HK-2 (cell line): ENCODE results near the gene RALGAPB.

Experiments
- DNase-seq: peaks from one replicate; pipeline ENCODE4 v3.0.0-alpha.2; 2018; ENCODE audit not compliant: unreplicated experiment

RALGAPB gene

DNA sequence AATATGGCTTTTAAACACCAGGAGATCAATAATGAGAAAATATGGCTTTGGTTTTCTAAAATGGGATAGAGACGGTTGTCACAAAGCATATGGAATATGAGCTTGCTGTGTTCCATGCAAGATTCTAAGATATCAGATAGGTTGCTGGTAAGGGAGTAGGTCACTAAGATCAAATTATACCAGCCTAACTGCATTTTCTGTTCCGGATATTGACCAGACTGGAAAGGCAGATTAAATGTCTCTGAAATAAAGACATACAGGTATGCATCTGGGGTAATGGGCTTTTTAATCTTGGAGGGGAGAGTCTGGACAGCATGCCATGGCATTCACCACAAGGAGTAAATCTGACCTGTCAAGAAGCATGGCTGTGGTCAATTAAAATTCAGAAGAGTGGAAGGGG lies 73.1 kb downstream of the RALGAPB start:
- DNase-seq, result no peak

DNA sequence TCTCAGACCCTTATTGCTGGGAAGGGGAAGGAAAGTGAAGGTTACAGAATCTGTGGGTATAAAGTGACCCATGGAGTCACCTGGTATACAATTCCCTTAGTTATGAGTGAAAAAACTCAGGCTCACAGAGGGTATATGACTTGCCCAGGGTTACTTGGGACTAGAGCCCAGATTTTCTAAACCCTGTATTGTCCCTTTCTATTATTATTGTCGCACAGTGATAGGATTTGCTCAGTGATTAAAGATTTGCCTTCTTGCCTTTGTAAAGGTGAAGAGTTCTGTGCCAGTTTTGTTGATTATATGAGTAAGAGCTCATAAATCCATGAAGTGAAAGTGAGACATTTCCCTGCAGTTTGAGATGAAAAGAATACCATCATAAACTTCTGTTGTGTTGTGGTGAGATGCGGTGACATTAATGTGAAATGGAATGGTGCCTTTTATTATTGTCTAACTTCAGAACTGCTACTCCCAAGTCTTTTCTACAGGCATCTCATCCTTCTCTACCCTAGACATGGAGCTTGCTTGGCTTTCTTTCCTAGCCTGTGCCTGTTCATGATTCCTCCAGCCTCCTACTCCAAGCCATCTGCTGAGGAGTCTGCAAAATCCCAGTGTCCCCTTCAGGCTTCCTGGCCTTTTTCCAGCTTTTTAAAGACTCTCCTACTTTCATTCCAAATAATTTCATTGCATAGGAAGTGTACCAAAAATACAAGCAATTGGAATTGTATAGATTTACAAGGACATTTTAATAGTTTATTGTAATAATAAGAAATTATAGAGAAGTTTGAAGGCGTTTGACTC lies 74.8 kb downstream of the RALGAPB start:
- no peak for DNase-seq

DNA sequence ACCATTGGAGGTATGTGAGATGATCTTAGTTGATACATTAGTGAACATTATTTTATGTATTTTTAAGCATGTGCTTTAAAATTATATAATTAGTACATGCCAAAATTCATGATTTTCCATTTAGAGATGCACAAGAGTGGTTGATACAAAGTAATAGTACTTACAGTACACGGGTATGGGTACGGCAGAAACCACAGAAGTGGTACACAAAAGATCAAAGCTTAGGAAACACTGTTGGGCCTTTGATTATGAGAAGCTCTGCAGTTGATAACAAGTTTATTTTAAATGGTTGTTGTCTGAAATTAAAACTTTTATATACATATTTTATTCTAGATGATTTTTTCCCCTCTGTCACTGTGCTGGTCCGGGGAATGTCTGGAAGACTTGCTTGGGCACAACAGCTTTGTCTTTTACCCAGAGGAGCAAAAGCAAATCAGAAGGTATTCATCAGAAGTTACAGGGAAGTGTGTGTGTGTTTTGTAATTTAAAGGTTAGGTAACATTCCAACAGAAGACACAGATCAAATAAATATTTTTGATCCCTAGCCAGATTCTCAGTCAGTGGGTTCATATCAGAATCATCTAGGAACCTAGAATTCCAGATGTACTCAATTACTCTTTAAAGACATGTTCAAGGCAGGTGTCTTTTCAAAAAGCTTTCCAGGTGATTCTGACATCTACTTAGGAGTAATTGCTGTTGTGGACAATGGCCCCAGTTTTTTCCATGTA lies 75.9 kb downstream of the RALGAPB start:
- DNase-seq, result no peak

DNA sequence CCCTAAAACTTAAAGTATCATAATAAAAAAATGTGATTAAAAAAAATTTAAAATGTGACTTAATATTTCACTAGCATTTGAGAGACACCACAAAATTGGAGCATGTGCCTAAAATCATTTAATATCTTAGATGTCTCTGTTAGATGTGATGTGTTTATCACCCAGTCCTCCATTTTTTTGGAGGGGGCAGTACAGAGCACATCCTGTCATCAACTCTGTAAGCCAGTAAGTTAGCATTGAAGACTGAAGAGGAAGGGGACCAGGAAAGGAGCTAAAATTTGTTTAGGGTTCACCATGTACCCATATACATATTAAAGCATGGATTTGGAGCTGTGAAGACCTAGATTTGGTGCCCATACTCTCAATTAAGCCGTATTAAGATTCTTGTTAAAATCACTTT lies 77.6 kb downstream of the RALGAPB start:
- DNase-seq, result no peak

DNA sequence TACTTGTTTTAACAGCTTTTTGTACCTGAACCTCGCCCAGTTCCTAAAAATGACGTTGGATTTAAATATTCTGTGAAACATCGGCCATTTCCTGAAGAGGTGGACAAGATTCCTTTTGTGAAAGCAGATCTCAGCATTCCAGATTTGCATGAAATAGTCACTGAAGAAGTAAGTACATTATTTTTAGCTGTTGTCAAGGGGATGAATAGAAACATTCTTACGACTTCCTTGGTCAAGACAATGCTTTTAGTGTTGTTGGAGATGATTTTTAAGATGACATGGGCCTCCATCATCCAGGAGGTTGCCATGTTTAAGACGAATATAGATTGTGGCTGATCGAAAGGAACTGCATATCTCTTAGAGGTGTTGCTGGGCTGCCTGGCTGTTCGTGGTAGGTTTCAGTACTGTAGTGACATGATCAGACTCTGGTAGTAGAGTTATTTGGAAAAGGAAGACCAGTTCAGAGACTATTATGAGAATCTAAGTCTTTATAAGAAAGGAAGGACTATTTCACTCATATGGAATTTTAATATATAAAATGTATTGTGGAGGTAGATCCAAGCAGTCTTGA lies 78.5 kb downstream of the RALGAPB start:
- no peak for DNase-seq

DNA sequence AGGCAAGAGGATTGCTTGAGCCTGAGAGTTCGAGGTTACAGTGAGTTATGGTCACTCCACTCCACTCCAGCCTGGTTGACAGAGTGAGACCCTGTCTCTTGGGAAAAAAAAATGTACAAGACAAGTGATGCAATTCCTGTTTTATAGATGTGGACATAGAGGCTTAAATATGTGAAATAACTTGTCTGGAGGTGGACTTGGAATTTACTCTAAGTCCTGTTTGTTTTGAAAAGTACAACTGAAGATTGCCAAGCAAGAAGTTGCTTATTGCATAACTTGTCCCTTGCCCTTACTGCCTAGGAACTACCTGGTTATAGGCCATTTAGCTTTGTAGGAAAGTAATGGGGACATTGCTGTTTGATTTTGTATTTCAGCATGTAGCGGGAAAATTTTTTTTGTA lies 82.3 kb downstream of the RALGAPB start:
- no peak for DNase-seq

DNA sequence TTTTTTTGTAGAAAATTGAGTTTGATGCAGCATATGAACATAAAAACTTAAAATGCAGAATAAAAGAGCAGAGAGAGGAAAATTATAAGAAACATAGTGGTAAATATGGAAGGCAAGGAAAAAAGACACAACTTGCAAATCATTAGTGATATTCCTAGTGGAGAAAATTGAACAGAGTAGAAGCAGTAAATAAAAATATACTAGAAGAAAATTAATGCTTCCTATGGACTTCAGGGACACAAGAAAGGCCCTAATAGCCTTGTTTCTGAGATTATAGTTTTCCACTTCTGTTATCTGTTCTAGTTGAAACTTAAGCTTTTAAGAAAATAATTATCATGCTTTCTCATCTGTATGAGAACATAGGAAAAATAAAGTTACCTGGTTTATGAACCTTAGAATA lies 82.8 kb downstream of the RALGAPB start:
- DNase-seq, result no peak

DNA sequence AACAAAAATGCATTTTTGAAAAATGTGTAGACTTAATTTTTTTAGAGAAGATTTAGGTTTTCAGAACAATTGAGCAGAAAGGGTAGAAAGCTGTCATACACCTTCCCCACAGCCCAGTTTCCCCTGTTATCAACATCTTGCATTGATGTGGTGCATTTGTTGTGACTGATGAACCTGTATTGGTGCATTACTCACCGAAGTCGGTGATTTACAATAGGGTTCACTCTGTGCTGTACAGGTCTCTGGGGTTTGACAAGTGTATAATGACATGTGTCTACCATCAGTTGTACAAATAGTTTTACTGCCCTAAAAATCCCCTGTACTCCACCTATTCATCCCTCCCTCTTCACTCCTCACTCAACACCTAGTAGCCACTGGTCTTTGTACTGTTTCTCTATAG lies 84.5 kb downstream of the RALGAPB start:
- DNase-seq, result no peak

DNA sequence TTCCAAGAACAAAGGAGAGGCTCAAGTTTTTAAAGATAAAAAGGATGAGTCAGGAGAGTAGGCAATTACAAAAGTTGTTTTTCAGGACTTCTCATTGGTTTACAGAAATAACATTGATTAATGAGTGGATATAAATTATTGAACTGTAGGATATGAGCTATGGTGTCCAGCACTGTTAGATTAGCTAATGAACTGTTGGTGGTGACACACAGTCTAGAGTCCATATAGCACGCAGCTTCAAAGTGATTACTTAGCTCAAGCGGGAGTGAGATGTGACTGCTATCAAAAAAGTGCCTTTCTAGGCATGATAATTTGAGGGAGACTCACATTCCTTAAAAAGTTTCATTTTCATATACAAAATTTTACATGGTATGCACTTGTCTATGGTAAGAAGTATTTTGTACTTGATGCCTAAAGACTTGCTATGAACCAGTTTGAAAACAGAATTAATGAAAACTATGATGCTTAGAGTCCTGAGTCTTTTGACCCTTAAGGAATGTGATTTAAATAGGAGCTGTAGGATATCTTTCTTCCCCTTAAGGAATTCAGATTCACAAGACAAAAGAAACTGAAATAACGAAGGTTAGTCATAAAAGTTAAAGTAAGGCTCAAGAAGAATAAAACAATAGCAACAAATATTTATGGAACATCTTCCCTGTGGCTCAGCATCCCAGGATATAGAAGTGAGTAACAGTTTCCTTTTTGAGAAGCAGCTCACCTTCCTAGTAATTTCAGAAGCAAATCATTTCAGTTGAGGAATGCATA lies 86.1 kb downstream of the RALGAPB start:
- DNase-seq, result no peak

DNA sequence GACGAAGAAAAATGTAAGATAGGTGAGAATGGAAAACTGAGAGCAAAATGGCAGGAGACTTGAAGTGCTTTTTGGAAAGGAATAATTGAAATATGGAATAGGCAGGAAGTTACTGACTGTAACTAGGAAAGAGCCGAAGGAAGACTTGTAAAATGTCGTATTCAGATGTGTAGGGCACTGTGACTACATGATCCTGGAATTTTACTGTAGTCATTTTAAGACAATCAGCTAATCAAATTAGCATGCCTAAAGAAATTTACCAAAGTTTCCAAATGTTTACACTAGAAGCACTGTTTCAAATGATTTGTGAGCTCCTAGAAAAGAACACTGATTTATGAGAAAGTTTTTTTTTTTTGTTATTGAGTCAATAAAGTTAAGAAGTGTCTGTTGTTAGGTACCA lies 87.1 kb downstream of the RALGAPB start:
- no peak for DNase-seq

DNA sequence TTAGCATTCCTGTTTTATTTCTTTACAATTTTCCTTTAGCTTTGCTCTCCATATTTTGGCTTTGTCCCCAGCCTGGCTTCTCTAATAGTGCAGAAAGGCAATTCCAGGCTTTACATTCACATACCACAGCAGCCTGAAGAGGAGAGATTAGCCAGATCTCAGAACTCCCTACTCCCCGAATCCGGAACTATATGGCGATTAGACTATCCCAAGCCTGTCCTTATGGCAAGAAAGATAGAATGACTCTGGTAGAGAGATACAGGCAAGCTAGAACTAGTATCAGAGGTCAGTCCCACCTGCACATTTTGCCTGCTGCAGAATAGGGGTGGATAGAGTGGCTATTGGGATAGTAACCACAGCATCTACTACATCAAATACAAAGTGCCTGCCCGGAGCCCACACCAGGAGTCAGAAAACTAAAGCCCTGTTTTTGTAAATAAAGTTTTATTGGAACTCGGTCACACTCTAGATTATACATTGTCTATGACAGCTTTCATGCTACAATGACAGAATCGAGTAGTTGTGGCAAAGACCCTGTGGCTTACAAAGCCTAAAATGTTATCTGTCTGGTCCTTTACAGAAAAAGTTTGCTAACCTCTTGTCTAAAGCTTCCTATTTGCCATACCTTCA lies 91.3 kb downstream of the RALGAPB start:
- no peak for DNase-seq

DNA sequence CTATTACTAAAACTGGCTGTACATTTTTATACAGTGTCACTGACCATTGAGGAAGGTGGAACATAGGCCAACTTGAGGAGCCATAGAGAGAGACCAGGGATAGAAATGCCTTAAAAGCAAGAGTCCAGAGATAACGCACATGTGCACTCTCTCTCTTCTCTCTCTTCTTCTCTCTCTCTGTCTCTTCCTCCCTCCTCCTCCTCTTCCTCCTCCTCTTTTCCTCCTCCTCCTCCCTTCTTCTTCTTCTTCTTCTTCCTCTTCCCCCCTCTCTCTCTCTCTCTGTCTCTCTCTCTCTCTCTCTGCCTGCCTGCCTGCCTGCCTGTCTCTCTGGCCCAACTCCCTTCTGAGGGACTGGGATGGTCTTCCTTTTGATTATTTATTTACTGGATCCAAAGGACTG lies 92.0 kb downstream of the RALGAPB start:
- no peak for DNase-seq

DNA sequence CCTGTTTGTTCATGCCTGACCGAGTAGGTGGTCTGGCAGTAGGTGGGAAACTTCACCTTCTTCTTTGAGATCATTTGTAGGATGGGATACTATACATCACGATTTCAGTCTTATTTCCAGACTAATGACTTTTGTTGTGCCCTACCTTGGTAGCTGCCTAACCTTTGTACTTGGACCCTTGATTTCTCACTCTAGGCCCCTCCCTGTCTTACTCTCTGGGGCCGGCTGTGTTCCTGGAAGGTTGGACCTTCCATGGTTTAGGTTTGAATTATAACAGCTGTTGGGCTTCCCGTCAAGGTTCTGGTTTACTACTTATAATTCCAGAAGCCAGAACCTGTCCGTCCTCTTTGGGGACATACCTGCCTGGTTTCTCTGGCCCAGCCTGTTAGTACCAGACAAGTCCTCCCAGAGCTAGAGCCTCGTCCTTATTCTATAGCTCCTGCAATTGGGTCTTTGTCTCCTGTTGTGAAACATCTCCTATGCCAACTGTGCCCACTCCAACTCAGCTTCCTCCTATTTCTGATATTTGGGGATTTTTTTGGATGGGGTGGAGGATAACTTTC lies 93.5 kb downstream of the RALGAPB start:
- DNase-seq, result no peak

DNA sequence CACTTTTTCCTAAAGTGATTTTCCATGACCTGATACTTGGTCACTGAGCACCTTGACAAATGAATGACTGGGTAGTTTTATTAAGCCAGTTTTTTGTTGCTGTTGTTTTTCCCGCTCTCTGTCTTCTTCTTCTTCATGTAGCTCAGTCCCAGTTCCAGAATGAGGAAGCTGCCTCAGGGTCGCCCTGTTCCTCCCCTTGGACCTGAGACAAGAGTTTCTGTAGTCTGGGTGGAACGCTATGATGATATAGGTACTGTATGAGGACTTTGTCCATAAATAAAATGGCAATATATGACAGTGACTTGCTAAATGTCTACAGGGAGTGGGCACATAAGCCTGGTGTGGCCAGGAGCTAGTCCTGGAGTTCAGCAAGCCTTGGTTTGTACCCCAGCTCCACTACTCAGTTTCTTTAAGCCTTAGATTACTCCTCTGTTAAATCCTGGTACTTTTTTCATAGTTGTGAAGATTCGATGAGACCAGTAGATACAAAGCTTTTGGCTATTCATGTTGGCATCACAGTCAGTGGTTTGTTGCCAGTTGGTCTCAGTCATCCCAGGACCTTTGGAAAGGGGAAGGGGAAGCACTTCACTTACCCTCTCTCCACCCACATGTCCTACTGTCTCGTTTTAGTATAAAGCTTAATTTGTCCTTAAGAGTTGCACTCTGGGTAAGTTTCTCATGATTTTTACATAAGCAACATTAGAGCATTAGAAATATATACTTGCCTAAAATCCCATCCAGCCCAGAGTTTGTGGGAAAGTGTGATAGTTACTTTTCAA lies 97.3 kb downstream of the RALGAPB start:
- DNase-seq, result no peak

DNA sequence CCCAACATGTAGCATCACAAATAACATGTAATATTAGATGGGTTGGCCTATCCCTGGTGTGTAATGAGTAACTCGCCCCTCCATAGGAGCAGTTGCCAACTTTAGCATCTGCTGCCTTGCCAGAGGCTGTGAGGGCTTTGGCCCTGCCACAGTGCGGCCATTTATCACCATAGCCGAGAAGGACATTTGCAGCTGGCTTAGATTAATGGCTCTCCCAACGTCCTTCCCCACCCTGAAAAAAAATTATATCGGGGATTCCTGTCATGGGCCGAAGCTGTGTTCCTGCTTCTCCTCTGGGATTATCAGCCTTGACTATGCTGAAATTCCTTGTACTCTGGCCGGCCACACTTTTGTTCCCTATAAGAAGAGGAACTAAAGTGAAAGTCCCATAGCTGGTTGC lies 100.8 kb downstream of the RALGAPB start:
- DNase-seq, result no peak

DNA sequence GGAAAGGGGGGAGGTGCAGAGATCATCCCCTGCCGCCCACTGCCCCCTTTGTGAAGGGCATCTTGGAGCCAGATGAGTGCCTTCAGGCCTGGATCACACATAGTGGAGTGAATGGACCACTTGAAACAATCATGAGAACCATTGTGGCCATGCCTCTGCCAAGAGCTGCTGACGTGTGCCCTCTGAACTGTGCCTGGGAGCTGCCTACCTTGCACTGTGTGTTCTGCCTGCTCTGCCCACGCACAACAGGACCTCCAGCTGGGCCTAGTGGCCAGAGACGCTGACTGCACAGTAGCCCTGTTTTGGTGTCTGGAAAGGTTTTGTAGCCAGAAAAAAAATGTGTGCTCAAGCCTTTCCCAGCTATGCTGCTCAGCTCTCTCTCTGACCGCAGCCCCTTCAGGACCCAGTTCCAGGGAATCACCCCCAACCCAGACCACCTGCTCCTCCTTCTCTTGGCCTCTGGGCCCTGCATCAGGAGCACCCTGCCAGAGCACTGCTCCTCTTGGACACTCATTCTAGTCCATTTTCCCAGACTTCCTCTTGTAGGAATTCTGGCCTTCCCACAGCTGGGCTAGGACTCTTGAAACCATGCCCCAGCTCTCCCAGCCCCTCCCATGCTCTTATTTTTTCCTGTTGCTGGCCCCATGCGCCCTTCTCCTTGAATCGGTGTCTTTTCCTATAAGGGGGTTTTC lies 106.7 kb downstream of the RALGAPB start:
- no peak for DNase-seq

DNA sequence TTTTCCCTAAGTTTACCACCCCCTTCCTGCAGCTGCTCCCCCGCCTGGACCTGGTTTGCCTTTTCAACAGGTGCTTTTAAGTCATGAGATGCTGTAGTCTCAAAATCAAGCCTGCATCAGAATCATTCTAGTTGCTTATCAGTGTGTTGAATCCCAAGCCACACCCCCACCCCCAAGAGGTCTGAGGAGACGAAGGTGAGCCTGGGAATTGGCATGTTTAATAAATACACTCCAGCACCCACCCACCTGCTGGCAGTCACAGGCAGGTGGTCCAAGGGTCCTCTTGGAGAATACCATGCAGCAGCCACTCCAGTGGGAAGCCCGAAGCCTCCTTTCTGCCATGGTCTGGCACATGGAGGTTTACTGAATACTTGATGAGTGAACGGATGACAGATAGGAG lies 107.3 kb downstream of the RALGAPB start:
- no peak for DNase-seq

DNA sequence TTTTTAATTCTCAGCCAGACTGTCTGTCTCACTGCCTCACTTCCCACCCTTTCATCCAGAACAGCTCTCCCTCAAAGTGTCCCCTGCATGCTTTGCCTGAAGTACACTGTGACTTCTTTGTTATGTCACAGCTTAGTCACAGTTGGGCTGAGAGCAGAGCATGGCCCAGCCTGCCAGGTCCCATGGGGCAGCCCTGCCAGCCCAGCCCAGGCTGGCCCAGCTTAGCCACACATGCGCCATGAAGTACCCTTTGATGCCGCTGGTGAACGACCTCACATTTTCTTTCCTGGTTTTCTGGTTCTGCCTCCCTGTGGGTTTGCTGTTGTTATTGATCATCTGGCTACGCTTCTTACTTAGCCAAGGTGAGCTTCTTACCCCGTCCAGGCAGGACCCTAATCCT lies 108.4 kb downstream of the RALGAPB start, which contains the start of gene ADIG:
ADIG (plus strand) TSS at position 185 of the 400 bp plus-strand sequence; CDS start at position 239, 54 bp downstream.
- DNase-seq, result no peak

DNA sequence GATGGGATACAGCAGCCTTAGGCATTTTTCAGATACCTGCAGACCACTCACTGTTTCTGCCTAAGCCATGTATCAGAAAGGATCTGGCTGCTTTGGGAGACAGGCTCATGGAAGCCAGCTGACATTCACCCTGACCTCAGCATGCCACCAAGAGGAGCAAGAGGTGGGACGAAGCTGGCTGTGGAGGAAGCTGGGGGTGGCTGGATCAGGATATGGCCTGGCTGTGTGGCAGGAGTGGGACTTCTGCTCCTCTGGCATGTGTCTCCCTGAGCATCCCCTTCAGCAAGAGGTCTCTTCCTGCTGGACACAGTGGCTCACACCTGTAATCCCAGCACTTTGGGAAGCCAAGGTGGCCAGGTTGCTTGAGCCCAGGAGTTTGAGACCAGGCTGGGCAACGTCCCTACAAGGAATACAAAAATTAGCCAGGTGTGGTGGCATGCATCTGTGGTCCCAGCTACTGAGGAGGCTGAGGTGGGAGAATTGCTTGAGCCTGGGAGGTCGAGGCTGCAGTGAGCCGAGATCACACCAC lies 109.3 kb downstream of the RALGAPB start:
- no peak for DNase-seq

DNA sequence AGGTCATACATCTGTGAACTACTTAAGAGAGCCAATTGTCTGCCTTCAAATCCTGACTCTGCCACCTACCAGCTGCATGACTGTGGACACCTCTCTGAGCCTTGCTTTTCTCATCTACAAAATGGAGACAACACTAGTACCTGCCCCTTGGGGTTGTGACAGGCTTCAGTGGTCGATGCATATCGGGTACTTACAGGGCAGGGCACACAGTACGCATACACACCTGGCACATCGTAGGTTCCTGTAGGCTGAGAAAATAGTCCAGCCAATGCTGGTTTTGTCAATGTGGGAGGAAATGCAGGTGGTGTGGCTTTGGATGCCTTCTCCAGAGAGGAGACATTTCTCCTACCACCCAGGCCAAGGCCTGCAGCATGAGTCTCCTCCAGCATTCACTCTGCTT lies 110.7 kb downstream of the RALGAPB start:
- DNase-seq, result no peak
